ENCODE measurements around the gene CTNNA1.
"Not testable (repeated sequence)": the region's sequence is repeated elsewhere in the genome, so short reads cannot be mapped to it uniquely, and the experiment has no call there.

Gene CTNNA1, protein sequence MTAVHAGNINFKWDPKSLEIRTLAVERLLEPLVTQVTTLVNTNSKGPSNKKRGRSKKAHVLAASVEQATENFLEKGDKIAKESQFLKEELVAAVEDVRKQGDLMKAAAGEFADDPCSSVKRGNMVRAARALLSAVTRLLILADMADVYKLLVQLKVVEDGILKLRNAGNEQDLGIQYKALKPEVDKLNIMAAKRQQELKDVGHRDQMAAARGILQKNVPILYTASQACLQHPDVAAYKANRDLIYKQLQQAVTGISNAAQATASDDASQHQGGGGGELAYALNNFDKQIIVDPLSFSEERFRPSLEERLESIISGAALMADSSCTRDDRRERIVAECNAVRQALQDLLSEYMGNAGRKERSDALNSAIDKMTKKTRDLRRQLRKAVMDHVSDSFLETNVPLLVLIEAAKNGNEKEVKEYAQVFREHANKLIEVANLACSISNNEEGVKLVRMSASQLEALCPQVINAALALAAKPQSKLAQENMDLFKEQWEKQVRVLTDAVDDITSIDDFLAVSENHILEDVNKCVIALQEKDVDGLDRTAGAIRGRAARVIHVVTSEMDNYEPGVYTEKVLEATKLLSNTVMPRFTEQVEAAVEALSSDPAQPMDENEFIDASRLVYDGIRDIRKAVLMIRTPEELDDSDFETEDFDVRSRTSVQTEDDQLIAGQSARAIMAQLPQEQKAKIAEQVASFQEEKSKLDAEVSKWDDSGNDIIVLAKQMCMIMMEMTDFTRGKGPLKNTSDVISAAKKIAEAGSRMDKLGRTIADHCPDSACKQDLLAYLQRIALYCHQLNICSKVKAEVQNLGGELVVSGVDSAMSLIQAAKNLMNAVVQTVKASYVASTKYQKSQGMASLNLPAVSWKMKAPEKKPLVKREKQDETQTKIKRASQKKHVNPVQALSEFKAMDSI

GRCh38 chr5:138752951-138753793, at the start of gene CTNNA1:
Gene CTNNA1, plus strand, starts transcription at chr5:138753425. Its CDS starts 28,500 bp downstream, at chr5:138781925.
- peak; percentile 59 for DNase-seq (ENCODE audit: low read depth)

GRCh38 chr5:138703777-138704176, 49.4 kb upstream of the CTNNA1 start:
- not testable (repeated sequence) for DNase-seq (ENCODE audit: low read depth)

DNA sequence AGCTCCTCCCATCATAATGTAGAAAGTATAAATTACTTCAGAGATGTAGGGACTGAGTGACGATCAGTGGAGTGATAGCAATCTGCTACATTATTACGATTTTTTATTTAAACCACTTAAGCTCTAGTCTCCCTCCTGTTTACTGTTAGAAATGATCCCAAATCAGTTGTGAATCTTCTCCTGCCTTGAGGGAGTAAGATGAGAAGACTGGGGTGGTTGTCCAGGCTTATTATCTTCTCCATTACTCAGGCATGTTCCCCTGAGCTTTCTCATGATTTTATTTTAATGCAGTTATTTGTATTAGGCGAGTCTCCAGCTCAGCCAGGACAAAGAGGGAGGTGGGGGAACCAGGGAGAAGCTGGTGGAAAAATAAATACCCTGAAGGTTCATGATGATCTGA, 48.2 kb upstream of the CTNNA1 start:
- DNase-seq (ENCODE audit: low read depth): no peak

DNA sequence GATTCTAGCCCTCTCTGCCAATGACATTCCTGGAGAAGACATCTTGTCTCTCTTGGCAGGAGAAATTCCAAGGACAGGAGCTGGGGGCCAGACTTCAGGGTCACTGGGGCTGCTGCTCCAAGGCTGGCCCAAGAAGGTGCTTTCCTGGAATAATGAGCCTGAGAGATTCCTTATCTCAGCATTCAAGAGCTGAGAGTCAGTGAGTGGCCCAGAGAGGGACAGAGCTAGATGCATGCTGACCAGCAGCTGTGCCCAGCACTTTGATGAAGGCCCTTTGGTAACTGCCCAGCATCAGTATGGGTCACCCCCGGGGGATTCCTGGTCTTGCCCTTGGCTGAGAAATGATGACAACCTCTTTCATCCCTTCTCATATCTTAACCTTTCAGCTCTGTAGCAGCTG, 47.7 kb upstream of the CTNNA1 start:
- DNase-seq (ENCODE audit: low read depth): no peak

- peak; percentile 86 for DNase-seq (ENCODE audit: low read depth)
Measured at GRCh38 chr5:138706655-138707480, 46.4 kb upstream of the CTNNA1 start.

DNA sequence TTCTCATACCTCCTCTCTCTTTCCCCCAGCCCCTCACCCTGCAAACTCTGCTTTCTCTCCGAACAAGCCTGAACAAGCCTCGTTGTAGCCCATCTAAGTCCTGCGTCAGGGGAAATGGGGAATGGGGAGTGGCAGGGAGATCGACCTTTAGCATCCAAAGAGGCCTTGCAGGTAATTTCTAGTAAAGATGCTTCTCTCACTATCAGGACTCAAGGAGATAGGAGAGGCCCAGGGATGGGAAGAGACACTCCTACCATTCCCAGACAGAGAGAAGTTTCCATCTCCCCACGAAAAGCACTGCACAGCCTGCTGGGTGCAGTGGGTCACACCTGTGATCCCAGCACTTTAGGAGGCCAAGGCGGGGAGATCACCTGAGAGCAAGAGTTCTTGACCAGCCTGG, 44.4 kb upstream of the CTNNA1 start:
- no peak for DNase-seq (ENCODE audit: low read depth)

DNA sequence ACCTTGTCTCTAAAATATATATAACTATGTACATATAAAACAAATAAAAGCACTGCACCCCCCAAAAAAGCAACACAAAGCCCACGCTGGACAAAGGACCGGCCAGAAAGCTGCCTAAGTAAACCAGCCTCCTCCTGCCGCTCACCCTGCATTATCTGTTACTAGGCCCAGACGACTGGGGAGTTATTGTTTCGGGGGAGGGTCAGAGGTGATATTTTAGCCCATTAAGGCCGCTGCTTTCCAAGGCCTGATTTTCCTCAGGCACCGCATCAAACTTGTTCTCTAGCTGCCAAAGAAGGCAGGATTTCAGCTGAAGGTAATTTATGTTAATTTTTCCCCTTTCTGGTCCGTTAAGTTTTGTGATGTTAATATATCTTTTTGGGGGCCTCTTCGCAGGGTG, 44.0 kb upstream of the CTNNA1 start:
- no peak for DNase-seq (ENCODE audit: low read depth)

DNA sequence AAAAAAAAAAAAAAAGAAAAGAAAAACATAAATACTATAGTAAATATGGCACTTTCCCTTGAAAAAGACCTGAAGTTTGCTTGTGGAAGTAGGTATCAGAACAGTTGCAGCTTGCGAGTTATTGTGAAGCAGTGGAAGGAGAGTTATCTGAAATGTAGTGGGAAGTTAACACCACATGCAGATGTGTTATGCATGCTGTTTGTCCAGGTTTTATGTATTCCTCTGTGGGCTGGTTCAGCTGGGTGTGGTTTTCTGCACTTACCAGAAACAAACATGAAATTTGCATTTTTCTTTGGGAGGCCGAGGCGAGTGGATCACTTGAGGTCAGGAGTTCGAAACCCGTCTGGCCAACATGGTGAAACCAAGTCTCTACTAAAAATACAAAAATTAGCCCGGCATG, 42.1 kb upstream of the CTNNA1 start:
- no peak for DNase-seq (ENCODE audit: low read depth)

- peak; percentile 35 for DNase-seq (ENCODE audit: low read depth)
Measured at GRCh38 chr5:138711811-138712210, 41.4 kb upstream of the CTNNA1 start.

DNA sequence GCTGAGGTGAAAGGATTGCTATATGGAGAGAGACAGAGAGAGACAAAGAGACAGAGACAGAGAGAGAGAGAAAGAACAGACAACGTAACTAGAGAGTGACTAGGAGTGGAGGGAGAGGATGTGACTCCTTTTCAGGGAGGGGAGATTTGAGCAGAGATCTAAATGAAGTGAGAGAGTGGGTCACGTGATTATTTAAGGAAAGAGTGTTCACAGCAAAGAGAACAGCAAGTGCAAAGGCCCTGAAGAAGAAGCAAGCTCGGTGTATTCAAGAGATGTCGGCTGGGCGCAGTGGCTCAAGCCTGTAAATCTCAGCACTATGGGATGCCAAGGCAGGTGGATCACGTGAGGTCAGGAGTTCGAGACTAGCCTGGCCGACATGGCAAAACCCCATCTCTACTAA, 40.9 kb upstream of the CTNNA1 start:
- DNase-seq (ENCODE audit: low read depth): no peak

- no peak for DNase-seq (ENCODE audit: low read depth)
Measured at GRCh38 chr5:138712791-138713190, 40.4 kb upstream of the CTNNA1 start.

- no peak for DNase-seq (ENCODE audit: low read depth)
Measured at GRCh38 chr5:138713247-138713646, 40.0 kb upstream of the CTNNA1 start.

DNA sequence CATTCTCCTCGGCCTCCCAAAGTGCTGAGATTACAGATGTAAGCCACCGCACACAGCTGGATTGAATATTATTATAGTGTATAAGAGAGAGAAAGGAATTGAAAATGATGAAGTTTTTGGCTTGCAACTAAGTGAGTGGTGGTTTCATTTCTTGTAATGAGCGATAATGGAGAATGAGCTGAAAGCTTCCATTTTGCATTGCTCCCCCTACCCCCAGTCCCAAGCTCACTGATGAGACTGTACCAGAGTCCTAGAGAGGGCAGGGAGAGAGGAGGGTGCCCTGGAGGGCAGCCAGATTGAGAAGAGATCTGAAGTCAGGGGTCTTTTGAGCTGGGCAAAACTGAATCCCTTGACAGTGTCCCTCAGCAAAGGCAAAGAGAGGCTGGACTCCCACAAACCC, 38.5 kb upstream of the CTNNA1 start:
- DNase-seq (ENCODE audit: low read depth): no peak

GRCh38 chr5:138715931-138716432, 37.2 kb upstream of the CTNNA1 start:
- DNase-seq (ENCODE audit: low read depth): not testable (repeated sequence)

DNA sequence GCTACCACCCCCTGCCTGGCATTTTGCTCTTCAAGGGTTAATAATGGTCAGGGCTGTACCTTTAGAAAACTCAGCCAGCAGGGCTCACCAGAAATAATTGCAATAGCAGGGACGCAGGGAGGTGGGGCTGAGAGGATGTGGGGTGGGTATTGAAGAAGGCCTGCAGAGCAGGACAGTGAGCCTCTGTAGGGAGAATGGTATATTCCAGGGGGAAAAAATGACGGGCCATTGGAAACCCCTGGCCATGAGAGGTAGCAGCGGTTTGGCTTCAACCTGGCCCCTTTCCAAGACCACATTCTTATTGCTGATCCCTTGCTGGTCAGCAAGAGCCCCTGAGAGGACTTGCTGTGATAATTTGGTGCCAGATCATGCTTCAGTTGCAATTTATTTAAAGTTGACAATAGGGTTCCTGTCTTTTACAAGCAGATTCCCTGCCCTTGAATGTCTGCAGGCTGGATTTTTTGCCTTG, 36.7 kb upstream of the CTNNA1 start:
- DNase-seq (ENCODE audit: low read depth): peak; percentile 36

DNA sequence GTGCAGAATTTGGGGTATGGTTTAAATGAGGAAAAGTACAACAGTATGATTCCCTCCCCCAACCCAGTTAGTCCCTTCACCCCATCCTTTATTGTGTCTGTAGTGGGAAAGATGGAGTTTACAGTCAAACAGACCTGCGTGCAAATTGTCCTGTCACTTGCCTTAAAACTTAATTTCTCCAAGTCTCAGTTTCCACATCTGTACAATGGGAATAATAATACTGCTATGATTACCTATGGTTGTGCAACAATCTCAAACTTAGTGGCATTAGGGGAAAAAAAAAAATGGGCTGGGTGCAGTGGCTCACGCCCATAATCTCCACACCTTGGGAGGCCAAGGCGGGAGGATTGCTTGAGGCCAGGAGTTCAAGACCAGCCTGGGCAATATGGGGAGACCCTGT, 35.8 kb upstream of the CTNNA1 start:
- no peak for DNase-seq (ENCODE audit: low read depth)

GRCh38 chr5:138719811-138720210, 33.4 kb upstream of the CTNNA1 start:
- DNase-seq (ENCODE audit: low read depth): no peak

- no peak for DNase-seq (ENCODE audit: low read depth)
Measured at GRCh38 chr5:138720840-138721239, 32.4 kb upstream of the CTNNA1 start.

- DNase-seq (ENCODE audit: low read depth): no peak
Measured at GRCh38 chr5:138721979-138722378, 31.2 kb upstream of the CTNNA1 start.

- DNase-seq (ENCODE audit: low read depth): no peak
Measured at GRCh38 chr5:138722544-138723177, 30.6 kb upstream of the CTNNA1 start.
